ENCODE measurements around the gene LYZL2.
"Not testable (repeated sequence)": the region's sequence is repeated elsewhere in the genome, so short reads cannot be mapped to it uniquely, and the experiment has no call there.

GRCh38 chr10:30651470-30652397 lies 22.2 kb upstream of the LYZL2 start:
- TF ChIP-seq, protein P1, sequence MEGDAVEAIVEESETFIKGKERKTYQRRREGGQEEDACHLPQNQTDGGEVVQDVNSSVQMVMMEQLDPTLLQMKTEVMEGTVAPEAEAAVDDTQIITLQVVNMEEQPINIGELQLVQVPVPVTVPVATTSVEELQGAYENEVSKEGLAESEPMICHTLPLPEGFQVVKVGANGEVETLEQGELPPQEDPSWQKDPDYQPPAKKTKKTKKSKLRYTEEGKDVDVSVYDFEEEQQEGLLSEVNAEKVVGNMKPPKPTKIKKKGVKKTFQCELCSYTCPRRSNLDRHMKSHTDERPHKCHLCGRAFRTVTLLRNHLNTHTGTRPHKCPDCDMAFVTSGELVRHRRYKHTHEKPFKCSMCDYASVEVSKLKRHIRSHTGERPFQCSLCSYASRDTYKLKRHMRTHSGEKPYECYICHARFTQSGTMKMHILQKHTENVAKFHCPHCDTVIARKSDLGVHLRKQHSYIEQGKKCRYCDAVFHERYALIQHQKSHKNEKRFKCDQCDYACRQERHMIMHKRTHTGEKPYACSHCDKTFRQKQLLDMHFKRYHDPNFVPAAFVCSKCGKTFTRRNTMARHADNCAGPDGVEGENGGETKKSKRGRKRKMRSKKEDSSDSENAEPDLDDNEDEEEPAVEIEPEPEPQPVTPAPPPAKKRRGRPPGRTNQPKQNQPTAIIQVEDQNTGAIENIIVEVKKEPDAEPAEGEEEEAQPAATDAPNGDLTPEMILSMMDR (IDR thresholded peaks at IDR 0.05; ENCODE audit: extremely low read depth in 1 of 2, insufficient read depth in 1 of 2, low read depth in 1 of 2, low read length in 2 of 2), result not testable (repeated sequence)
- TF ChIP-seq POLR2A (IDR thresholded peaks at IDR 0.05; ENCODE audit: low read depth, low read length); GATA2 (IDR thresholded peaks at IDR 0.05; ENCODE audit: insufficient read depth, insufficient read length, low read depth, low read length); EZH2 (IDR thresholded peaks at IDR 0.05; ENCODE audit: borderline replicate concordance, low read depth, low read length, severe bottlenecking); MYC (IDR thresholded peaks at IDR 0.05; ENCODE audit: low read depth, low read length); POLR2AphosphoS5 (IDR thresholded peaks at IDR 0.05; ENCODE audit: insufficient read depth, low read depth, low read length): not testable (repeated sequence)
- peak; percentile 81 for TF ChIP-seq JUN (IDR thresholded peaks at IDR 0.05; ENCODE audit: borderline replicate concordance, insufficient read depth, insufficient read length, low read depth)
- TF ChIP-seq, protein P2, sequence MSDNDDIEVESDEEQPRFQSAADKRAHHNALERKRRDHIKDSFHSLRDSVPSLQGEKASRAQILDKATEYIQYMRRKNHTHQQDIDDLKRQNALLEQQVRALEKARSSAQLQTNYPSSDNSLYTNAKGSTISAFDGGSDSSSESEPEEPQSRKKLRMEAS (IDR thresholded peaks at IDR 0.05; ENCODE audit: insufficient read depth, insufficient read length), result not testable (repeated sequence)
